Mesendoderm (in vitro differentiated cells): ENCODE measurements around the gene GMDS.

Experiments
- DNase-seq: peaks from one replicate; pipeline ENCODE4 v3.0.0; 2013
- H2AK5ac ChIP-seq: 2 replicates; pipeline ENCODE4 v1.6.1; 2013; ENCODE audit warnings: low read length, inconsistent platforms
- H2BK120ac ChIP-seq: 2 replicates; pipeline ENCODE4 v1.6.1; 2013; ENCODE audit warnings: low read depth, mild to moderate bottlenecking, low read length, moderate library complexity, mixed read lengths
- H2BK15ac ChIP-seq: replicated peaks from 2 replicates; pipeline ENCODE4 v1.6.1; 2013; ENCODE audit warnings: low read depth, mild to moderate bottlenecking, moderate library complexity
- H2BK5ac ChIP-seq: 2 replicates; pipeline ENCODE4 v1.6.1; 2013; ENCODE audit warnings: low read length, inconsistent platforms
- H3K18ac ChIP-seq: 2 replicates; pipeline ENCODE4 v1.6.1; 2013; ENCODE audit warnings: mild to moderate bottlenecking, low read length, mixed read lengths
- H3K23ac ChIP-seq: one replicate; pipeline ENCODE4 v1.6.1; 2013; ENCODE audit warnings: low read length
- H3K27ac ChIP-seq: 2 replicates; pipeline ENCODE4 v1.5.1; 2013; ENCODE audit warnings: low read depth, mild to moderate bottlenecking, inconsistent platforms, low read length, moderate library complexity
- H3K27me3 ChIP-seq: 2 replicates; pipeline ENCODE4 v1.6.1; 2013; ENCODE audit warnings: low read length, control low read depth, mild to moderate bottlenecking, inconsistent platforms; ENCODE audit not compliant: insufficient read depth, poor library complexity
- H3K36me3 ChIP-seq: 2 replicates; pipeline ENCODE4 v1.6.1; 2013; ENCODE audit warnings: low read length, inconsistent platforms; ENCODE audit not compliant: control insufficient read depth, insufficient read depth
- H3K4ac ChIP-seq: one replicate; pipeline ENCODE4 v1.6.1; 2013; ENCODE audit warnings: low read depth, mild to moderate bottlenecking, low read length, moderate library complexity
- H3K4me1 ChIP-seq: 2 replicates; pipeline ENCODE4 v1.6.1; 2013; ENCODE audit warnings: low read depth, low read length, inconsistent platforms; ENCODE audit not compliant: control insufficient read depth
- H3K4me2 ChIP-seq: 2 replicates; pipeline ENCODE4 v1.6.1; 2013; ENCODE audit warnings: low read length
- H3K4me3 ChIP-seq: 2 replicates; pipeline ENCODE4 v1.5.1; 2013; ENCODE audit warnings: mild to moderate bottlenecking, low read length
- H3K56ac ChIP-seq: one replicate; pipeline ENCODE4 v1.6.1; 2013; ENCODE audit warnings: low read length
- H3K79me1 ChIP-seq: 2 replicates; pipeline ENCODE4 v1.6.1; 2013; ENCODE audit warnings: low read length, inconsistent platforms
- H3K79me2 ChIP-seq: 2 replicates; pipeline ENCODE4 v1.6.1; 2013; ENCODE audit warnings: mild to moderate bottlenecking, low read length; ENCODE audit not compliant: control insufficient read depth, insufficient read depth
- H3K9ac ChIP-seq: 2 replicates; pipeline ENCODE4 v1.6.1; 2013; ENCODE audit warnings: low read length, inconsistent platforms
- H4K5ac ChIP-seq: one replicate; pipeline ENCODE4 v1.6.1; 2013; ENCODE audit warnings: low read length
- H4K8ac ChIP-seq: one replicate; pipeline ENCODE4 v1.6.1; 2013; ENCODE audit warnings: low read depth, mild to moderate bottlenecking, control low read depth, low read length, moderate library complexity
- WGBS: extraction: QIAGEN DNeasy Blood & Tissue Kit; methylation state at CpG from one replicate; pipeline ENCODE4 v1.1.7; 2013; ENCODE audit warnings: low lambda C conversion rate, missing lambda C conversion rate; ENCODE audit not compliant: insufficient coverage; ENCODE audit errors: extremely low coverage; 5-methylcytosine and 5-hydroxymethylcytosine counted together

GMDS gene

GRCh38 chr6:1619673-1620503 lies 625.5 kb downstream of the GMDS start:
- DNase-seq = peak; percentile 61
- Histone ChIP-seq H3K36me3 (no peaks in the 10 kb centered on the region), H2BK15ac (no peak overlapping the region), H3K79me2 (no peaks in the 10 kb centered on the region), H2BK5ac (no peak overlapping the region), H3K4me2 (peak overlapping the region; percentile 63), H4K8ac (no peak overlapping the region), H3K4me3 (no peak overlapping the region), H3K27me3 (peaks cover 82% of the 10 kb centered on the region), H2AK5ac (no peak overlapping the region), H3K4me1 (peaks cover 6% of the 10 kb centered on the region), H3K79me1 (no peaks in the 10 kb centered on the region), H3K9ac (peak overlapping the region; percentile 56), H3K56ac (peak overlapping the region; percentile 77), H3K4ac (no peak overlapping the region), H3K23ac (no peak overlapping the region), H3K27ac (no peak overlapping the region), H4K5ac (no peak overlapping the region), H2BK120ac (no peak overlapping the region), H3K18ac (no peak overlapping the region)
- WGBS = no CpG with 5 or more reads among the region's 83 CpGs

- H2AK5ac ChIP-seq = no peak overlapping the region
- WGBS = no CpG with 5 or more reads among the region's 40 CpGs
Observed at GRCh38 chr6:1619098-1619672, 626.2 kb downstream of the GMDS start.

GRCh38 chr6:1618311-1619097 lies 626.9 kb downstream of the GMDS start:
- Histone ChIP-seq H3K9ac (no peak overlapping the region), H3K4me1 (peaks cover 6% of the 10 kb centered on the region), H3K4me2 (no peak overlapping the region), H3K79me2 (no peaks in the 10 kb centered on the region), H2AK5ac (no peak overlapping the region), H3K18ac (peak overlapping the region; percentile 43), H2BK15ac (no peak overlapping the region), H4K5ac (no peak overlapping the region), H3K23ac (no peak overlapping the region), H3K4ac (no peak overlapping the region), H3K56ac (peak overlapping the region; percentile 32), H4K8ac (peak overlapping the region; percentile 44), H3K36me3 (no peaks in the 10 kb centered on the region), H3K27me3 (peaks cover 74% of the 10 kb centered on the region), H3K4me3 (no peak overlapping the region), H3K27ac (no peak overlapping the region), H2BK120ac (no peak overlapping the region), H2BK5ac (no peak overlapping the region), H3K79me1 (no peaks in the 10 kb centered on the region)
- WGBS = no CpG with 5 or more reads among the region's 31 CpGs
- peak; percentile 27 for DNase-seq

More at GRCh38 chr6:1619098-1619672, 626.2 kb downstream of the GMDS start:
- Histone ChIP-seq H2BK120ac (no peak overlapping the region), H3K4me1 (peaks cover 6% of the 10 kb centered on the region), H3K4me3 (no peak overlapping the region), H3K23ac (no peak overlapping the region), H2BK15ac (no peak overlapping the region), H3K18ac (peak overlapping the region; percentile 43), H3K9ac (no peak overlapping the region), H2BK5ac (no peak overlapping the region), H3K79me1 (no peaks in the 10 kb centered on the region), H3K27me3 (peaks cover 78% of the 10 kb centered on the region), H3K79me2 (no peaks in the 10 kb centered on the region), H4K5ac (no peak overlapping the region), H3K27ac (no peak overlapping the region), H3K4me2 (no peak overlapping the region), H3K56ac (peak overlapping the region; percentile 32), H3K36me3 (no peaks in the 10 kb centered on the region), H4K8ac (peak overlapping the region; percentile 44), H3K4ac (no peak overlapping the region)
- DNase-seq = no peak

GRCh38 chr6:1617466-1618310 lies 627.7 kb downstream of the GMDS start:
- no peak overlapping the region for H2BK15ac ChIP-seq
- WGBS = no CpG with 5 or more reads among the region's 21 CpGs
- no peak overlapping the region for H3K4me3 ChIP-seq
- no peak overlapping the region for H3K27ac ChIP-seq
- no peak overlapping the region for H2AK5ac ChIP-seq
- H3K9ac ChIP-seq = no peak overlapping the region
- DNase-seq = no peak
- H3K18ac ChIP-seq = no peak overlapping the region
- no peak overlapping the region for H3K56ac ChIP-seq
- H3K27me3 ChIP-seq = peaks cover 71% of the 10 kb centered on the region
- H3K4me2 ChIP-seq = no peak overlapping the region
- H4K5ac ChIP-seq = no peak overlapping the region
- H2BK5ac ChIP-seq = no peak overlapping the region
- no peaks in the 10 kb centered on the region for H3K79me2 ChIP-seq
- no peak overlapping the region for H3K23ac ChIP-seq
- no peak overlapping the region for H2BK120ac ChIP-seq
- H3K4ac ChIP-seq = no peak overlapping the region
- no peaks in the 10 kb centered on the region for H3K36me3 ChIP-seq
- no peak overlapping the region for H4K8ac ChIP-seq
- peaks cover 3% of the 10 kb centered on the region for H3K4me1 ChIP-seq
- no peaks in the 10 kb centered on the region for H3K79me1 ChIP-seq

- Histone ChIP-seq H2AK5ac (no peak overlapping the region), H3K9ac (no peak overlapping the region), H3K36me3 (no peaks in the 10 kb centered on the region), H2BK15ac (no peak overlapping the region), H4K5ac (no peak overlapping the region), H4K8ac (no peak overlapping the region), H3K23ac (no peak overlapping the region), H2BK5ac (no peak overlapping the region), H3K79me2 (no peaks in the 10 kb centered on the region), H3K18ac (no peak overlapping the region), H3K4me2 (no peak overlapping the region), H3K79me1 (no peaks in the 10 kb centered on the region), H3K4me1 (peaks cover 2% of the 10 kb centered on the region), H3K56ac (peak overlapping the region; percentile 10), H3K4me3 (no peak overlapping the region), H2BK120ac (no peak overlapping the region), H3K27me3 (peaks cover 68% of the 10 kb centered on the region), H3K4ac (no peak overlapping the region), H3K27ac (no peak overlapping the region)
- no peak for DNase-seq
- WGBS = no CpG with 5 or more reads among the region's 11 CpGs
Observed at GRCh38 chr6:1616701-1617463, 628.5 kb downstream of the GMDS start.
